ENCODE results near the gene ZBTB7A.
A peak's percentile ranks its signal among the peaks of the same experiment; 100 is the strongest.

The ZBTB7A gene

GRCh38 chr19:4066682-4067395, at the start of gene ZBTB7A:
ZBTB7A (minus strand) TSS chr19:4066899; CDS start chr19:4055232, 11,667 bp downstream.
- no peaks in the 10 kb centered on the region for H3K9me3 Mint-ChIP-seq
- peak within 1 kb of the TSS; percentile 55 for H3K27ac Mint-ChIP-seq
- H3K4me3 Mint-ChIP-seq = peak within 1 kb of the TSS; percentile 88
- peaks cover 2% of the 10 kb centered on the region for H3K36me3 Mint-ChIP-seq
- H3K4me1 Mint-ChIP-seq = peaks cover 31% of the 10 kb centered on the region
- no peaks in the 10 kb centered on the region for H3K27me3 Mint-ChIP-seq

GRCh38 chr19:4115818-4116385, 49.2 kb upstream of the ZBTB7A start:
- no peak overlapping the region for H3K27ac Mint-ChIP-seq
- no peak overlapping the region for H3K4me3 Mint-ChIP-seq
- H3K36me3 Mint-ChIP-seq = peaks cover 3% of the 10 kb centered on the region
- H3K4me1 Mint-ChIP-seq = peaks cover 42% of the 10 kb centered on the region
- no peaks in the 10 kb centered on the region for H3K27me3 Mint-ChIP-seq
- H3K9me3 Mint-ChIP-seq = no peaks in the 10 kb centered on the region

GRCh38 chr19:4115050-4115817, 48.5 kb upstream of the ZBTB7A start:
- Mint-ChIP-seq H3K27ac (peak overlapping the region; percentile 76), H3K9me3 (no peaks in the 10 kb centered on the region), H3K4me3 (peak overlapping the region; percentile 1), H3K4me1 (peaks cover 45% of the 10 kb centered on the region), H3K27me3 (no peaks in the 10 kb centered on the region), H3K36me3 (peaks cover 3% of the 10 kb centered on the region)

- peaks cover 48% of the 10 kb centered on the region for H3K4me1 Mint-ChIP-seq
- no peaks in the 10 kb centered on the region for H3K9me3 Mint-ChIP-seq
- no peak overlapping the region for H3K27ac Mint-ChIP-seq
- peaks cover 3% of the 10 kb centered on the region for H3K36me3 Mint-ChIP-seq
- no peak overlapping the region for H3K4me3 Mint-ChIP-seq
- no peaks in the 10 kb centered on the region for H3K27me3 Mint-ChIP-seq
Observed at GRCh38 chr19:4114181-4114580, 47.5 kb upstream of the ZBTB7A start.

- peaks cover 55% of the 10 kb centered on the region for H3K4me1 Mint-ChIP-seq
- no peak overlapping the region for H3K4me3 Mint-ChIP-seq
- no peak overlapping the region for H3K27ac Mint-ChIP-seq
- H3K9me3 Mint-ChIP-seq = no peaks in the 10 kb centered on the region
- H3K27me3 Mint-ChIP-seq = no peaks in the 10 kb centered on the region
- peaks cover 3% of the 10 kb centered on the region for H3K36me3 Mint-ChIP-seq
Observed at GRCh38 chr19:4113398-4114088, 46.8 kb upstream of the ZBTB7A start.

GRCh38 chr19:4112367-4112766, 45.7 kb upstream of the ZBTB7A start:
- H3K27me3 Mint-ChIP-seq = no peaks in the 10 kb centered on the region
- no peak overlapping the region for H3K27ac Mint-ChIP-seq
- no peaks in the 10 kb centered on the region for H3K9me3 Mint-ChIP-seq
- peaks cover 3% of the 10 kb centered on the region for H3K36me3 Mint-ChIP-seq
- peaks cover 64% of the 10 kb centered on the region for H3K4me1 Mint-ChIP-seq
- H3K4me3 Mint-ChIP-seq = no peak overlapping the region

GRCh38 chr19:4109626-4109945, 42.9 kb upstream of the ZBTB7A start:
- peaks cover 68% of the 10 kb centered on the region for H3K4me1 Mint-ChIP-seq
- no peak overlapping the region for H3K27ac Mint-ChIP-seq
- H3K4me3 Mint-ChIP-seq = no peak overlapping the region
- peaks cover 5% of the 10 kb centered on the region for H3K36me3 Mint-ChIP-seq
- H3K9me3 Mint-ChIP-seq = no peaks in the 10 kb centered on the region
- H3K27me3 Mint-ChIP-seq = no peaks in the 10 kb centered on the region

- peak overlapping the region; percentile 57 for H3K4me3 Mint-ChIP-seq
- H3K27ac Mint-ChIP-seq = peak overlapping the region; percentile 92
- H3K27me3 Mint-ChIP-seq = no peaks in the 10 kb centered on the region
- peaks cover 5% of the 10 kb centered on the region for H3K36me3 Mint-ChIP-seq
- H3K9me3 Mint-ChIP-seq = no peaks in the 10 kb centered on the region
- peaks cover 68% of the 10 kb centered on the region for H3K4me1 Mint-ChIP-seq
Observed at GRCh38 chr19:4108767-4109625, 42.3 kb upstream of the ZBTB7A start.

- Mint-ChIP-seq H3K4me1 (peaks cover 40% of the 10 kb centered on the region), H3K4me3 (no peak overlapping the region), H3K9me3 (no peaks in the 10 kb centered on the region), H3K27me3 (no peaks in the 10 kb centered on the region), H3K36me3 (peaks cover 2% of the 10 kb centered on the region), H3K27ac (no peak overlapping the region)
Observed at GRCh38 chr19:4103080-4103433, 36.4 kb upstream of the ZBTB7A start.

GRCh38 chr19:4102339-4103079, 35.8 kb upstream of the ZBTB7A start:
- H3K4me3 Mint-ChIP-seq = no peak overlapping the region
- H3K27ac Mint-ChIP-seq = no peak overlapping the region
- peaks cover 4% of the 10 kb centered on the region for H3K36me3 Mint-ChIP-seq
- H3K27me3 Mint-ChIP-seq = no peaks in the 10 kb centered on the region
- H3K4me1 Mint-ChIP-seq = peaks cover 34% of the 10 kb centered on the region
- no peaks in the 10 kb centered on the region for H3K9me3 Mint-ChIP-seq

- Mint-ChIP-seq H3K27me3 (no peaks in the 10 kb centered on the region), H3K27ac (no peak overlapping the region), H3K36me3 (peaks cover 5% of the 10 kb centered on the region), H3K4me1 (peaks cover 26% of the 10 kb centered on the region), H3K9me3 (no peaks in the 10 kb centered on the region), H3K4me3 (no peak overlapping the region)
Observed at GRCh38 chr19:4101496-4101770, 34.7 kb upstream of the ZBTB7A start.

GRCh38 chr19:4100647-4101495, 34.2 kb upstream of the ZBTB7A start:
- Mint-ChIP-seq H3K9me3 (no peaks in the 10 kb centered on the region), H3K36me3 (peaks cover 5% of the 10 kb centered on the region), H3K4me3 (no peak overlapping the region), H3K27me3 (no peaks in the 10 kb centered on the region), H3K4me1 (peaks cover 24% of the 10 kb centered on the region), H3K27ac (no peak overlapping the region)

- peaks cover 7% of the 10 kb centered on the region for H3K4me1 Mint-ChIP-seq
- no peak overlapping the region for H3K27ac Mint-ChIP-seq
- H3K36me3 Mint-ChIP-seq = peaks cover 3% of the 10 kb centered on the region
- H3K9me3 Mint-ChIP-seq = no peaks in the 10 kb centered on the region
- no peak overlapping the region for H3K4me3 Mint-ChIP-seq
- H3K27me3 Mint-ChIP-seq = no peaks in the 10 kb centered on the region
Observed at GRCh38 chr19:4099041-4099764, 32.5 kb upstream of the ZBTB7A start.
